ENCODE measurements around the gene PDIK1L.

DNA sequence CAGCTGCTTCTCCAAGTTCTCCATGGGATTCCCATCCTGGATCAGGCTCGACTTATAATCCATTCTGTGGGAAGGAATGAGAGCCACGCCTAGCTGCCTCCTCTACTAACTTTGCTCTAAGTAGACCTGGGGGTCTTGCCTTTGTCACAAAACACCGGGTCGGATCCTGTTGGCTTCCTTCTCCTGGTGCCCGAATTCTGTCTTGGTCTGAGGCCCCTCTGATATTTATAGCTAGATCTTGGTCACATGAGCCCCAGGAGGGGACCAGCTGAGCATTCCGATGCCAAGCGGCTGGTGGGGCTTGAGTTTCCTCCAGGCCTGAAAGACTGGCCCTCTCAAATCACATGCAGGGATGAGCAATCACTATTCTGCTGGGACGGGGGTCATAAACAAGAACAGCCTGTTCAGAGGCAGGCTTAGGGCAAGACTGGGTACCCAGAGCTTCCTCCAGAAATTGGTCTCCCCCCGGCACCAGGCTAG is 44.2 kb upstream of the PDIK1L start, which contains the start of gene TRIM63:
- TF ChIP-seq, protein P1, sequence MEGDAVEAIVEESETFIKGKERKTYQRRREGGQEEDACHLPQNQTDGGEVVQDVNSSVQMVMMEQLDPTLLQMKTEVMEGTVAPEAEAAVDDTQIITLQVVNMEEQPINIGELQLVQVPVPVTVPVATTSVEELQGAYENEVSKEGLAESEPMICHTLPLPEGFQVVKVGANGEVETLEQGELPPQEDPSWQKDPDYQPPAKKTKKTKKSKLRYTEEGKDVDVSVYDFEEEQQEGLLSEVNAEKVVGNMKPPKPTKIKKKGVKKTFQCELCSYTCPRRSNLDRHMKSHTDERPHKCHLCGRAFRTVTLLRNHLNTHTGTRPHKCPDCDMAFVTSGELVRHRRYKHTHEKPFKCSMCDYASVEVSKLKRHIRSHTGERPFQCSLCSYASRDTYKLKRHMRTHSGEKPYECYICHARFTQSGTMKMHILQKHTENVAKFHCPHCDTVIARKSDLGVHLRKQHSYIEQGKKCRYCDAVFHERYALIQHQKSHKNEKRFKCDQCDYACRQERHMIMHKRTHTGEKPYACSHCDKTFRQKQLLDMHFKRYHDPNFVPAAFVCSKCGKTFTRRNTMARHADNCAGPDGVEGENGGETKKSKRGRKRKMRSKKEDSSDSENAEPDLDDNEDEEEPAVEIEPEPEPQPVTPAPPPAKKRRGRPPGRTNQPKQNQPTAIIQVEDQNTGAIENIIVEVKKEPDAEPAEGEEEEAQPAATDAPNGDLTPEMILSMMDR (IDR thresholded peaks at IDR 0.05; ENCODE audit: poor library complexity): no peak
- TF ChIP-seq EZH2phosphoT487 (IDR thresholded peaks at IDR 0.05; ENCODE audit: low read depth, severe bottlenecking, unreplicated experiment) (no peak), EZH2 (IDR thresholded peaks at IDR 0.05; ENCODE audit: borderline replicate concordance) (no peak)
